Choroid plexus epithelial cell (primary cell): Measurements from ENCODE around the gene COL9A3.

Experiments used
- DNase-seq: peaks from one replicate; pipeline ENCODE4 v3.0.0-alpha.2; 2010; ENCODE audit warnings: low read depth
- H3K4me3 ChIP-seq: 2 replicates; pipeline ENCODE4 v1.5.1; 2011; ENCODE audit warnings: low read depth, mild to moderate bottlenecking, control low read depth, low read length, moderate library complexity
- TF ChIP-seq, protein P1 (sequence below): conservative IDR thresholded peaks from 2 replicates; pipeline ENCODE4 v1.5.1; 2011; ENCODE audit warnings: low read depth, mild to moderate bottlenecking, control low read depth, inconsistent platforms, low read length, moderate library complexity

COL9A3 gene

DNA sequence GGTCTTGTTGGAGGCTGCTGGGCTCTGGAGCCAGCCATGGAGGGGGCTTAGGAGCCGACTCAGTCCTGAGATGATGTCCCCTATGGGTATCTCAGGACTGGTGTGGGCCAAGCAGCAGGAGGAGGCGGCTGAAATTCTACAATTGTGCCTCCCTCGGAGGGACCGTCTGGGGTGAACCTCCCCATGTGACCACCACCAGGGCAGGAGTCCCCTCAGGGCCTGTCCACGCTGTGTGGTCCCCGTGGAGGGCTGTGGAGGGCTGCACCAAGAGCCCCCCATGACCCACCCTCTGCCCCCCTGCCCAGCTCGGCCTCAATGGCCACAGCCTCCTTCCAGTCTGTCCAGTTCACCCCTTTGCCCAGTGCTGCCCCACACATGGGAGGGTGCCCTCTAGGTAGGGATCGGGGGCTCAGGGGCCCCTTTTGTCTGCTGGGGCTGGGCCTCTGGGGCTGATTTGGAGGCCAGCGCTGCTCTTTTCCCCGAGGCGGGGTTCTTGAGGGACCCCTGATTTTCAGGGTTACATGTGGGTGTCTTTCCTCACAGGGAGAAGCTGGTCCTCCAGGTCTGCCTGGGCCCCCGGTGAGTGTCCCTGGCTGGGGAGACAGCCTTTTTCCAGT, 1.2 kb downstream of the COL9A3 start:
- H3K4me3 ChIP-seq = no peak overlapping the region
- TF ChIP-seq, protein P1, sequence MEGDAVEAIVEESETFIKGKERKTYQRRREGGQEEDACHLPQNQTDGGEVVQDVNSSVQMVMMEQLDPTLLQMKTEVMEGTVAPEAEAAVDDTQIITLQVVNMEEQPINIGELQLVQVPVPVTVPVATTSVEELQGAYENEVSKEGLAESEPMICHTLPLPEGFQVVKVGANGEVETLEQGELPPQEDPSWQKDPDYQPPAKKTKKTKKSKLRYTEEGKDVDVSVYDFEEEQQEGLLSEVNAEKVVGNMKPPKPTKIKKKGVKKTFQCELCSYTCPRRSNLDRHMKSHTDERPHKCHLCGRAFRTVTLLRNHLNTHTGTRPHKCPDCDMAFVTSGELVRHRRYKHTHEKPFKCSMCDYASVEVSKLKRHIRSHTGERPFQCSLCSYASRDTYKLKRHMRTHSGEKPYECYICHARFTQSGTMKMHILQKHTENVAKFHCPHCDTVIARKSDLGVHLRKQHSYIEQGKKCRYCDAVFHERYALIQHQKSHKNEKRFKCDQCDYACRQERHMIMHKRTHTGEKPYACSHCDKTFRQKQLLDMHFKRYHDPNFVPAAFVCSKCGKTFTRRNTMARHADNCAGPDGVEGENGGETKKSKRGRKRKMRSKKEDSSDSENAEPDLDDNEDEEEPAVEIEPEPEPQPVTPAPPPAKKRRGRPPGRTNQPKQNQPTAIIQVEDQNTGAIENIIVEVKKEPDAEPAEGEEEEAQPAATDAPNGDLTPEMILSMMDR = no peak
- DNase-seq = no peak

DNA sequence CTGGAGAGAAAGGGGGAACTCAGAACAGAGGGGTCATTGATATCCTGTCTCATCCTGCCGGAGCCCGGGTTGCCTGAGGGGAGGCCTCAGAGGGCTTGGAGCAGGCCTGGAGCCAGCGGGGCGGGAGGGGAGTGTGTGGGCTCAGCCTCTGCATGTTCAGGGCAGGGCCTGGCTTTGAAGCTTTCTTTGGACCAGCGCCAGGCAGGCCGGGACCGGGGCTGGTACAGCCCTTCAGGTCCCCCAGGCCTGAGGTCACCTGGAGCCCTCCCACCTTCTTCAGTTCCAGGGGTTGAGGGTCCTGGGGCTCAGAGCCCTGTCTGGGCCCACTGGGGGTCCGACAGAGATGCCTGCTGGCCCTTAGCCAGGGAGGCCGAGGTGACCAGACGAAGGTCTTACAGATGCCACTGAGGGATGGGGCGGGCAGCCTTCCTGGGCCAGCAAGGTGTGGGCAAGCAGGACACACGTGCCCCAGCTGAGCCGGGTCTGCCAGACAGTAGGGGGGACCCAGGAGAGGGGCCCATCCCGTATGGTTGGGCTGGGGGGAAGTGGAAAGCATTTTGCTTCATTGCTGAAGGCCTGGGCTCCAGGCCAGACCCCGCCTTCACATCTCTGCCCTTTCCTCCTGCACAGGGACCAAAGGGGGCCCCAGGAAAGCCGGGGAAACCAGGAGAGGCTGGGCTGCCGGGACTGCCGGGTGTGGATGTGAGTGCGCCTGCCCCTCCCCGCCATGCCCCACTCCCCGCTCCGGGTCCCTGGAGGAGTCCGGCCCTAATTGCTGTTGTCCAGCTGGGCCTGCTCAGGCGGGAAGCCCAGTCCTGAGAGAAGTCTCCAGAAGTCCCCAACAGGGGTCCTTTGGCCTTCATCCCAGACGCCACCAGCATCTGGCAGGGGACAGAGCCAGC, 2.0 kb downstream of the COL9A3 start:
- no peak overlapping the region for H3K4me3 ChIP-seq
- DNase-seq = peak; percentile 31
- TF ChIP-seq, protein P1 = no peak

DNA sequence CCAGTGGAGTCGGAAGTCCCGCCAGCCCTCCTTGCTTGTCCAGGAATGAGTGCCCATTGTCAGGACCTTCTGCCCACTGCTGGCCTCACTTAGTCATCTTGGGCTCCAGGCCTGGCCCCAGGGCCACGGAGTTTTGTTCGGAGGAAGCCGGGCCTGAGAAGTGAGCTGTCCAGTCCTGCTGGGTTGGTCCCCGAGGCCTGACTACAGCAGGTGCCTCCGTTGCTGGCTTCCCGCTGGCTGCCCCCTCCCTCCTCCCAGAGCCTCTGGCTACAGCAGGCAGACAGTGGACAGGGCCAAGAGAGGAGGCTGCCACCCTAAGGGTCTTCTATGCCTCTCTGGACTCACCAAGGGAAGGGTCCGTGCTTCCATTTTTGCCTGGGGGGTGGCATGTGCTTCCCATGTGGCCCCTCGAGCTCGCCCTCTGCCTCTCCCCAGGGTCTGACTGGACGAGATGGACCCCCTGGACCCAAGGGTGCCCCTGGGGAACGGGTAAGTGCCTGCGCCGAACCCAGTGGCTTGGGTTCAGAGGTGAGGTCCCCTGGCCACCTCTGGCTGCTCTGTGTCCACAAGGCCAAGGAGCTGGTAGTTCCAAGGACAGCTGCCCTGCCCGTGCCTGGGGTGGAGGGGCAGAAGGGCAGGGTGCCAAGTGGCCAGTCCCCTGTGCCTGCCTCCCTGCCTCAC, 2.8 kb downstream of the COL9A3 start:
- peak; percentile 50 for DNase-seq
- no peak overlapping the region for H3K4me3 ChIP-seq
- TF ChIP-seq, protein P1 = no peak

DNA sequence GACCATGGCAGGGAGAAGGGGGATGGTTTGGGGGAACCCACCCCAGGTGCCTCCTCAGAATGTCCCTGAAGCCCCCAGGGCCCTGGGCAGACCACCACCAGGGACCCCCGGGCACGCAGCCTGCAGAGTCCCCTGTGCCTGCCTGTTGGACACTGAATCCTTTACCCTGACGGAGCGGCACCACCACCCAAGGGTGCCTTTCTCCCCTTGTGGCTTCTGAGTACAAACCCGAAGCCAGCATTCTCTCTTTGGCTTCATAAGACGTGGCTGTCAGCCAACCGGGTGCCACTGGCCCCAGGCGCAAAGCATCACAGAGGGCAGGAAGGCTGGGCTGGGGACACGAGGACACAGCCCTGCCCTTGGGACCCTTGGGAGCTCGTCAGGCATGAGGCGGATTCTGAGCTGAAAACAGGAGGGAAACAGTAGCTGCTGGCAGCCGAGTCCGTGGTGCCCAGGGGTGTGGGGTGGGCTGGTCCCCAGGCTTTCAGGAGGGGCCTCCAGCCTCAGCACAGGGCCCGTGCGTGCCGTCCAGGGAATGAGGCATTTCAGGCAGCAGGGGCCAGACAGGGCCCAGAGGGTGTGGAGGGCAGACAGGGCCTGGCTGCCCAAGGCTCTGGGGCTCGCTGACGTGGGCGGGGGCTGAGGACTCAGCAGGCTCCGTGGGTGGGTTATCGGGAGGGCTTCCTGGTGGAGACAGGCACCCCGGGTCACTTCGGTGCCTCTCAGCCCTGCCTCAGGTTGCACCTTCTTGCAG, 3.5 kb downstream of the COL9A3 start:
- DNase-seq = no peak
- H3K4me3 ChIP-seq = no peak overlapping the region
- TF ChIP-seq, protein P1 = no peak

DNA sequence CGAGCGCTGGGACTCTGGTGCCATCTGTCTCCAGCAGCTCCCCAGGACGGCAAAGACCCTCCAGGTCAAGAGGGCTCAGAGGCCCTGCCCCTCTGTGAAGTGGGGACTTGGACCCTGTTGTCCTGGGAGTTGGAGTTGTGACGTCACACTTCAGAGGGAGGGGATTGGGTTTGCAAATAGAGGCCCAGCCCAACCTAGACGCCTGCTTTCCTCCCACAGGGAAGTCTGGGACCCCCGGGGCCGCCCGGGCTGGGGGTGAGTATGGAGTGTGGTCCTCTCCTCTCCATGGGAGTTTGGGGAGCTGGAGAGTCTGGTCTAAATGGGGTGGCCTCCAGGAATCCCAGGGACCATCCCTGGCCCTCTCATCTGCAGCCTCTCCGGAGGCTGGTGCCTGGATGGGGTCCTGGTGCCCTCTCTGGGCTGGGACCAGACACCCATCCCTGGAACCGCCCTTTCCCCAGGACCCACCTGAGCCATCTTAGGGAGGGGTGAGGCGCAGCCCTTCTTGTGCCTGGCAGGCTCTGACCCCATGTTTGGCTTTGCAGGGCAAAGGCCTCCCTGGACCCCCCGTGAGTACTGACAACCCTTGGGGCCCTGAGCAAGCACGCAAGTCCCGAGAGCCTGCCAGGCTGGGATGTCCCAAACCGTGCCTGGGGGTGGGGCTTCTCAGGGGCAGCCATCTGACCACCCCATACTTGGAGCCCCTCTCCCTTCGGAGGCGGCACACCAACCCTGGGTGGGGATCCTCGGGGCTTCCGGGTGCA, 4.3 kb downstream of the COL9A3 start:
- no peak for DNase-seq
- TF ChIP-seq, protein P1 = no peak
- H3K4me3 ChIP-seq = no peak overlapping the region

DNA sequence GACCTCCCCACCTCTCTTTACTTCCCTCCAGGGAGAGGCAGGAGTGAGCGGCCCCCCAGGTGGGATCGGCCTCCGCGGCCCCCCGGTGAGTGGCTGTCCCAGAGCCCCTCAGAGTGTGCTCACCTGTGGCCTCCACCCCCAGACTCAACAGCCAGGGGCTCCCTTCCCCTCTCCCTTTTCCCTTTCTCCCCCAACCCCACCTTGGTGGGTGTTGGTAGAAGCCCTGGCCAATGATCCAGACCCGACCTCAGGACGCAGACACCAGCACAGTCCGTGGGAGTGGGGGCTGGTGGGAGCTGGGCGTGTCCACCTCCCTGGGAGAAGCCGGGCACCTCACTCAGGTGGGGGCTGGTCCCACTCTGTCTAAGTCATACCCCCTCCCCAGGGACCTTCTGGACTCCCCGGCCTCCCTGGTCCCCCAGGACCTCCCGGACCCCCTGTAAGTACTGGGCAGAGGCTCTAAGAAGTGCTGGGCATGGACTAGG, 4.9 kb downstream of the COL9A3 start:
- DNase-seq = no peak
- TF ChIP-seq, protein P1 = no peak
- H3K4me3 ChIP-seq = no peak overlapping the region
